ENCODE data around the gene SLC22A23.
A peak's percentile ranks its signal among the peaks of the same experiment; 100 is the strongest.

The SLC22A23 gene

DNA sequence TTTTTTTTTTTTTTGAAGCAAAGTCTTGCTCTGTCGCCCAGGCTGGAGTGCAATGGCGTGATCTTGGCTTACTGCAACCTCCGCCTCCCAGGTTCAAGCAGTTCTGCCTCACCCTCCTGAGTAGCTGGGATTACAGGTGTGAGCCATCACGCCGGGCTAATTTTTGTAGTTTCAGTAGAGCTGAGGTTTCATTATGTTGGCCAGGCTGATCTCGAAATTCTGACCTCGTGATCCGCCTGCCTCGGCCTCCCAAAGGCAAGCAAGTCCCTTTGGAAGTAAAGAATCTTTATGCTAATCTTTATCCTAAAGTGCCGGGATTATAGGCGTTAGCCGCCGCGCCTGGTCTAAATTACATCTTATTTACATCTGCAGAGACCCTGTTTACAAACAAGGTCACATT is 196.6 kb downstream of the SLC22A23 start:
- Histone ChIP-seq H3K36me3 (peaks cover 20 to 50% (median 36%) of the 10 kb centered on the region in 11 experiments), H4K20me1 (peaks cover 0 to 62% (median 50%) of the 10 kb centered on the region in 11 experiments; a peak in 21 of 22 replicates), H3K27me3 (no peaks in the 10 kb centered on the region), H3K9ac (peak overlapping the region; percentile 26 to 99 (median 85); a peak in 17 of 22 replicates), H3K4me1 (peaks cover 23 to 34% (median 30%) of the 10 kb centered on the region in 10 experiments), H3K27ac (peak overlapping the region in 4 of 11 experiments; percentile 20 to 95 (median 90); a peak in 6 of 22 replicates), H3K4me2 (peak overlapping the region; percentile 77 to 100 (median 90)), H3K9me3 (replicated peaks in 1 of 11) (no peaks in the 10 kb centered on the region), H3K4me3 (peak overlapping the region in 9 of 10 experiments; percentile 87 to 100 (median 98); a peak in 16 of 20 replicates)
- TF ChIP-seq Cebpa-rat (IDR thresholded peaks at IDR 0.05) = no peak

DNA sequence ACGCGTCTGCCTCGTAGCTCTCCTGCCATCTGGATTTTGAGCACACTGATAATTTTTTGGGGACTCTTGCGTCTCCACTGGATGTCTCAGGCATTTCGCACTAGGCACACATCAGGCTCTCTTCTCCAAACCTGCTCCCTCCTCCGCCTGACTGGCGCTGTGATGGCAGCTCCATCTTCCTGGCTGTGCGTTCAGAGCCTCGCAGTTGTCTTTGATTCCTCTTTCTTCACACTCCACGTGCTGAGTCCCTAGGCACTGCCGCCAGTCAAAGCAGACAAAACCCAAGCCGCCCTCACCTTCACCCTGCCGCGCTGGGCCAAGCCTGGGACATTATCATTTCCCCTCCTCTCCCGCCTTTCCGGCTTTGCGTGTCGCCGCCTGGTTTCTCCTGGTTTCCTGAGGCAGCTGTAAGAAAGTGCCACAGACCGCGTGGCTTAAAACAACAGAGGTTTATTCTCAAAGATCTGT is 197.3 kb downstream of the SLC22A23 start:
- peak overlapping the region; percentile 77 to 100 (median 90) for H3K4me2 ChIP-seq
- H3K36me3 ChIP-seq = peaks cover 16 to 42% (median 28%) of the 10 kb centered on the region in 11 experiments
- H3K4me1 ChIP-seq = peaks cover 23 to 34% (median 30%) of the 10 kb centered on the region in 10 experiments
- peaks cover 0 to 55% (median 42%) of the 10 kb centered on the region in 11 experiments; a peak in 20 of 22 replicates for H4K20me1 ChIP-seq
- H3K27me3 ChIP-seq = no peaks in the 10 kb centered on the region
- peak overlapping the region; percentile 80 to 99 (median 88) for H3K9ac ChIP-seq
- TF ChIP-seq Cebpa-rat (IDR thresholded peaks at IDR 0.05) = no peak
- H3K4me3 ChIP-seq = peak overlapping the region; percentile 87 to 100 (median 98)
- peak overlapping the region; percentile 45 to 95 (median 85); a peak in 20 of 22 replicates for H3K27ac ChIP-seq
- peaks cover 0 to 4% (median 0%) of the 10 kb centered on the region in 11 experiments; a peak in 3 of 22 replicates for H3K9me3 ChIP-seq (replicated peaks in 1 of 11)

DNA sequence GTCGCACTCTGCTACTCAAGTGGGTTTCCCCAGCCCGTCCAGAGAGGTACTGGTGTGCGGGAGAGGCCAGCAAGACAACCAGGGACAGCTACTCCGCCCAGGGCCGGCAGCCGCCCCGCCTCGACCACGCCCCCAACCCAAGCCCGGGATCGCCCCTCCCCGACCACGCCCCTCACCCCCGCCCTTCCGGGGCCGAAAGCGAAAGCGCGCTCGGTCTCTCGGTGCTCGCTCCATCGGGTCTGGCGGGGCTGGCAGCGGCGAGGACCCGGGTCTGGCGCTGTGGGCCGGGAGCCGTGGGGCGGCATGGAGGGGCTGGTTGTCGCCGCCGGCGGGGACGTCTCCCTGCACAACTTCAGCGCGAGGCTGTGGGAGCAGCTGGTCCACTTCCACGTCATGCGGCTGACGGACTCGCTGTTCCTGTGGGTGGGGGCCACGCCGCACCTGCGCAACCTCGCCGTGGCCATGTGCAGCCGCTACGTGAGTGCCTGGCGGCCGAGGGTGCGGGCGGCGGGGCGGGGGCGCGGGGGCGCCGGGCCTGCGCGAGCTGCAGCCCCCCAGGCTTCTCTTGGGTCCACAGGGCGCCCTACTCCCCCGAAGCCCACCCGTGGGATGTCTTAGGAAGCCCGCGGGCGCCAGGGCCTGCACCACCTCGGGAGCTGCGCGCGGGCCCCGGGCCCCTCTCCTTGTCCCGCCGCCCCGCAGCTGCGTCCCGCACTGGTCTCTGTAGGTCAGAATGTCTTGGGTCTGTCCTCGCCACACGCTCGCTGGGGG is 197.9 kb downstream of the SLC22A23 start, which contains the start of gene PSMG4:
TSS of gene PSMG4 (plus strand) at position 228 of the 771 bp plus-strand sequence. CDS start at position 304, 76 bp downstream.
- H4K20me1 ChIP-seq = peaks cover 0 to 48% (median 36%) of the 10 kb centered on the region in 11 experiments; a peak in 20 of 22 replicates
- H3K27ac ChIP-seq = peak within 1 kb of the TSS; percentile 45 to 95 (median 85); a peak in 21 of 22 replicates
- TF ChIP-seq Cebpa-rat (IDR thresholded peaks at IDR 0.05) = no peak

DNA sequence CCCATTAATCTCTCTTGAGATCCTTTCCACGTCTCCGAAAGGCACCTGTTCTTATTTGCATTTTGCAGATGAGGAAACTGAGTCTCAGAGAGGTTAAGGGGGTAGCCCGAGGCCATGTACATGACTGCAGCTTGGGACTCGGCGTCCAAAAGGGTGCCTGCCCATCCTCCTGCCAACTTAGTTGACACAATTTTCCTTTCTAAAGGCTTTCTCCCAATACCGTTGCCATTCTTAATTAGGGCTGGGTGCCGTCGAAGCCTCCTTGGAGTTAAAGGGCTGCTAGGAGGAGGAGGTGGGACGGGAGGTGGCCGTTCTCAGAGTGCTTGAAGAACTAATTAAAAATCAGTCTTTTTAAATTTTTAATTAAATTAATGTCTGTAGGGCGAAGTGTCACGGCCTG is 198.6 kb downstream of the SLC22A23 start:
- TF ChIP-seq Cebpa-rat (IDR thresholded peaks at IDR 0.05) = no peak
- peak overlapping the region in 8 of 11 experiments; percentile 85 to 99 (median 90); a peak in 8 of 22 replicates for H3K9ac ChIP-seq
- H3K4me1 ChIP-seq = peaks cover 23 to 34% (median 30%) of the 10 kb centered on the region in 10 experiments
- H3K27me3 ChIP-seq = no peaks in the 10 kb centered on the region
- H3K36me3 ChIP-seq = peaks cover 2 to 29% (median 15%) of the 10 kb centered on the region in 11 experiments; a peak in 21 of 22 replicates
- H3K9me3 ChIP-seq (replicated peaks in 1 of 11) = peaks cover 5 to 17% (median 9%) of the 10 kb centered on the region in 11 experiments; a peak in 19 of 22 replicates
- peak overlapping the region; percentile 53 to 92 (median 83) for H3K4me2 ChIP-seq
- H3K4me3 ChIP-seq = peak overlapping the region; percentile 87 to 100 (median 98)
- peaks cover 0 to 41% (median 29%) of the 10 kb centered on the region in 11 experiments; a peak in 20 of 22 replicates for H4K20me1 ChIP-seq
- peak overlapping the region in 1 of 11 experiments; percentile 90; a peak in 2 of 22 replicates for H3K27ac ChIP-seq

More for the DNA sequence above, 197.9 kb downstream of the SLC22A23 start, which contains the start of gene PSMG4:
- Histone ChIP-seq H3K27me3 (no peaks in the 10 kb centered on the region), H3K9ac (peak within 1 kb of the TSS; percentile 80 to 99 (median 88)), H3K4me3 (peak within 1 kb of the TSS; percentile 87 to 100 (median 98)), H3K4me1 (peaks cover 23 to 34% (median 30%) of the 10 kb centered on the region in 10 experiments), H3K36me3 (peaks cover 9 to 36% (median 22%) of the 10 kb centered on the region in 11 experiments), H3K9me3 (replicated peaks in 1 of 11) (peaks cover under 1 to 10% (median 2%) of the 10 kb centered on the region in 11 experiments; a peak in 17 of 22 replicates), H3K4me2 (peak within 1 kb of the TSS; percentile 83 to 100 (median 90))

DNA sequence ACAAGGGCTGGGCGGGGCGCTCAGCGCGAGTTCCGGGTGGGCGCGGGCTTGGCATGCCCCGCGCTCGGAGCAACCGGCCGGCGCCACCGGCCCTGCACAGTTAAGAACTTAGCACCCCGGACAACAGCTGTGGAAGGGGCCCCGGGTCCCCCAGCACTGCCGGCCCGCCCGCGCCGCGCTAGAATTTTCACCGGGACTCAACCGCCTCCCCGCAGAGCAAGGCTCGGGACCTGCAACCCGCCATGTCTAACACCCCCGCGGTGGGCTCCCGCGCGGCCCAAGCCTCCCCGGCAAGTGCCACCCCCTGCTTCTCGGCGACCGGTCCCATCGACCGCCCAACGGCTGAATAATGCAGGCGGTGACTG is 203.3 kb downstream of the SLC22A23 start:
- H3K36me3 ChIP-seq = no peaks in the 10 kb centered on the region
- peaks cover 5 to 18% (median 9%) of the 10 kb centered on the region in 11 experiments; a peak in 19 of 22 replicates for H3K9me3 ChIP-seq (replicated peaks in 1 of 11)
- H3K4me3 ChIP-seq = no peak overlapping the region
- no peaks in the 10 kb centered on the region for H4K20me1 ChIP-seq
- no peak overlapping the region for H3K27ac ChIP-seq
- no peak overlapping the region for H3K4me2 ChIP-seq
- no peak overlapping the region for H3K9ac ChIP-seq
- peaks cover 0 to 27% (median 10%) of the 10 kb centered on the region in 10 experiments; a peak in 13 of 20 replicates for H3K4me1 ChIP-seq
- TF ChIP-seq Cebpa-rat (IDR thresholded peaks at IDR 0.05) = no peak
- no peaks in the 10 kb centered on the region for H3K27me3 ChIP-seq

DNA sequence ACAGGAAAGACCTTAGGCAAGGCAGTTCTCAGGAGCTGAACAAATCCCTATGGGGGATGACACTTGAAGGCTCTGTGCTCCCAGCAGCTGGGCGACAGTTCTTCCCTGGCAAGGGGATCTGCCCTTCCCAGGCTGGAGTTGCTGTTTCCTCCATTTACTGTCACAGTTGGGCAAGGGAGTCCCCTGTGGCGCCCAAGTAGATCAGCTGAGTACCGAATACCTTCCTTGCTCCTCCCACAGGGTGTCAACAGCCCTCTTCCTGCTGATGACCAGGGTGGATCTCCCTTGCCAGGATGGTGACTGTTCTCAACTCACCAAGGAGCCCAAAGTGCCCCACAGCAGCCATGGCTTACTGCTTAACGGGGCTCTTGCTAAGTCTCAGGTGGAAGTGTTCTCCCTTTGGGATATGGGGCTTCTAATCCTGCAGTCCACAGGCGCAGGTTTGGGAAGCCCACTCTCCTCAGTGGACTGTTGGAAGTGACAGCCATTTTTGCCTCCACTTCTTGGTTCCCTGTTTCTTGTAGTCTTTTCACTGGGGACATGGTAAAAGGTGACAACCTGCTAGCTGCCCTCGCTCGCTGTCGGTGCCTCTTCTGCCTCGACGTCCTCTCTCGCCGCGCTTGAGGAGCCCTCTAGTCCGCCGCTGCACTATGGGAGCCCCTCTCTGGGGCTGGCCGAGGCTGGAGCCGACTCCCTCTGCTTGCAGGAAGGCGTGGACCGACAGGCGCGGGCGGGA is 203.8 kb downstream of the SLC22A23 start:
- no peaks in the 10 kb centered on the region for H3K36me3 ChIP-seq
- H3K4me1 ChIP-seq = peaks cover 0 to 25% (median 5%) of the 10 kb centered on the region in 10 experiments; a peak in 9 of 20 replicates
- no peak overlapping the region for H3K4me3 ChIP-seq
- TF ChIP-seq Cebpa-rat (IDR thresholded peaks at IDR 0.05) = no peak
- H3K4me2 ChIP-seq = 0 out of 22 replicates have a peak overlapping the region, but pooled peaks of 1 of the 11 experiments have one; percentile 19
- no peaks in the 10 kb centered on the region for H4K20me1 ChIP-seq
- H3K27me3 ChIP-seq = no peaks in the 10 kb centered on the region
- H3K27ac ChIP-seq = no peak overlapping the region
- no peak overlapping the region for H3K9ac ChIP-seq
- H3K9me3 ChIP-seq (replicated peaks in 1 of 11) = peaks cover 5 to 18% (median 9%) of the 10 kb centered on the region in 11 experiments; a peak in 19 of 22 replicates

DNA sequence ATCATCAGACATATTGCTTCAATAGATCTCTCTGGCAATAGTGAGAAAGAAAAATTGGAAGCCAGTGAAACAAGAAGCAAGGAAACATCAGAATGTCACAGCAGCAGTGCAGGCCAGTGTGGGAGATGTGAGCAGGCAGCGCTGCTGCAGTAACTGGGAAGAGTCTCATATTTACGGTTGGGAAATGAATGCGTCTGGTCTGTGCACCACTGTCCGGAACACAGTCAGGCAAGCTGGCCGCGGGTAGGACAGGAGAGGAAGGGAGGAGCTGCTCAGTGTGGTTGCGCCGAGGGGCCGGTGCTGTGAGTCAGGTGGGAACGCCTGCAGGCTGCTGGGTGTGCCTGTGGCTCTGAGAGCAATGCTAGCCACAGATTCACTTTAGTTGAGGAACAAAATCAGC is 204.5 kb downstream of the SLC22A23 start:
- no peak overlapping the region for H3K4me2 ChIP-seq
- H3K9ac ChIP-seq = no peak overlapping the region
- peaks cover 5 to 18% (median 9%) of the 10 kb centered on the region in 11 experiments; a peak in 19 of 22 replicates for H3K9me3 ChIP-seq (replicated peaks in 1 of 11)
- no peak overlapping the region for H3K4me3 ChIP-seq
- H3K27me3 ChIP-seq = no peaks in the 10 kb centered on the region; a peak in 2 of 22 replicates
- H4K20me1 ChIP-seq = no peaks in the 10 kb centered on the region
- no peak for TF ChIP-seq Cebpa-rat (IDR thresholded peaks at IDR 0.05)
- H3K27ac ChIP-seq = no peak overlapping the region
- no peaks in the 10 kb centered on the region for H3K36me3 ChIP-seq
- H3K4me1 ChIP-seq = peaks cover 0 to 29% (median 5%) of the 10 kb centered on the region in 10 experiments; a peak in 8 of 20 replicates

Measured in BLaER1 treated with 17β-estradiol and CSF1 and Interleukin-3, amounts not matched to agents 10 nM and 100 nM (cell line).